HG02798 (cell line): ENCODE data around the gene TGIF2LY.
"Not testable (repeated sequence)": the region's sequence is repeated elsewhere in the genome, so short reads cannot be mapped to it uniquely, and the experiment has no call there.

Experiments used
- ATAC-seq: cut with Tn5 transposase; IDR thresholded peaks from one replicate; pipeline ENCODE4 v1.9.1; 2021; ENCODE audit warnings: mild to moderate bottlenecking; ENCODE audit not compliant: unreplicated experiment, poor library complexity

TGIF2LY gene

GRCh38 chrY:3578767-3579166 lies at the start of gene TGIF2LY:
TSS of gene TGIF2LY (plus strand) at chrY:3579067. CDS start at chrY:3579245, 178 bp downstream.
- not testable (repeated sequence) for ATAC-seq
